Measurements from ENCODE around the gene STK32B. TPM values are rescaled to one million over a fixed set of nuclear protein-coding genes. Genes with fewer than 3 reads are reported as not detected.

STK32B gene
- total and polyA plus RNA-seq, 9 of the 15 experiments (the other 6 are each of a cell fraction or from before 2014, with no cell fraction given): 0.03 to 0.20 (median 0.07) TPM; not detected in 2

GRCh38 chr4:5036239-5036638 lies 15.0 kb upstream of the STK32B start (continued):
- TF ChIP-seq CHAMP1 (IDR thresholded peaks at IDR 0.05): no peak
- no peak for TF ChIP-seq HOMEZ (CRISPR knock-in tag; IDR thresholded peaks at IDR 0.05)
- peak; percentile 100 for TF ChIP-seq MAFG (tag; conservative IDR thresholded peaks at IDR 0.05)
- no peak for TF ChIP-seq ZNF174 (CRISPR knock-in tag; IDR thresholded peaks at IDR 0.05)
- TF ChIP-seq RHOXF2B (CRISPR knock-in tag; conservative IDR thresholded peaks at IDR 0.05): no peak
- no peak for TF ChIP-seq CHD1 (IDR thresholded peaks at IDR 0.05; ENCODE audit: low read length)
- no peak for TF ChIP-seq NFYB (IDR thresholded peaks at IDR 0.05; ENCODE audit: extremely low read depth, insufficient read length)
- no peak for TF ChIP-seq ZKSCAN8 (CRISPR knock-in tag; IDR thresholded peaks at IDR 0.05)
- no peak for TF ChIP-seq ZFP36 (IDR thresholded peaks at IDR 0.05; ENCODE audit: low read depth, low read length, partially characterized antibody)
- peak; percentile 68; the same call in 1 of the 2 replicates for TF ChIP-seq STAT5A (IDR thresholded peaks at IDR 0.05; ENCODE audit: borderline replicate concordance, low read length)
- no peak for TF ChIP-seq ZNF408 (CRISPR knock-in tag; IDR thresholded peaks at IDR 0.05; ENCODE audit: low read depth)
- no peak for TF ChIP-seq PHB (CRISPR knock-in tag; IDR thresholded peaks at IDR 0.05)
- TF ChIP-seq TRIM28 (IDR thresholded peaks at IDR 0.05): no peak
- TF ChIP-seq TEAD4 (IDR thresholded peaks at IDR 0.05; ENCODE audit: low read length): peak; percentile 94
- TF ChIP-seq TEAD4 (CRISPR knock-in tag; IDR thresholded peaks at IDR 0.05; ENCODE audit: borderline replicate concordance): no peak
- TF ChIP-seq FOSL1 (tag; conservative IDR thresholded peaks at IDR 0.05): peak; percentile 73
- TF ChIP-seq TRIM24 (IDR thresholded peaks at IDR 0.05): peak; percentile 87 to 90
- TF ChIP-seq MAFK (IDR thresholded peaks at IDR 0.05; ENCODE audit: low read length): peak; percentile 99
- TF ChIP-seq LARP7 (IDR thresholded peaks at IDR 0.05): no peak
- no peak for TF ChIP-seq MLLT1 (IDR thresholded peaks at IDR 0.05)
- TF ChIP-seq CBX3 (IDR thresholded peaks at IDR 0.05; ENCODE audit: borderline replicate concordance in 1 of 2, low read length in 2 of 2): no peak
- TF ChIP-seq ZBTB8A (IDR thresholded peaks at IDR 0.05; ENCODE audit: partially characterized antibody): no peak
- TF ChIP-seq TBP (optimal IDR thresholded peaks at IDR 0.05; ENCODE audit: low read depth, low read length): no peak
- no peak for TF ChIP-seq STAT5B (CRISPR knock-in tag; IDR thresholded peaks at IDR 0.05)
- peak; percentile 88 for TF ChIP-seq JUND (IDR thresholded peaks at IDR 0.05; ENCODE audit: borderline replicate concordance, low read depth, low read length)
- TF ChIP-seq JUND (tag; IDR thresholded peaks at IDR 0.05; ENCODE audit: borderline replicate concordance, low read depth, low read length): peak; percentile 78; the same call in 1 of the 3 replicates
- TF ChIP-seq ZNF551 (CRISPR knock-in tag; IDR thresholded peaks at IDR 0.05): no peak
